ENCODE measurements around the gene SLC9A1.

SLC9A1 gene

GRCh38 chr1:27161594-27161993, 6.7 kb upstream of the SLC9A1 start:
- Mint-ChIP-seq H3K36me3 (ENCODE audit: low read depth) (no peaks in the 10 kb centered on the region), H3K9me3 (no peaks in the 10 kb centered on the region), H3K27ac (peak overlapping the region; percentile 82), H3K27me3 (ENCODE audit: low read depth) (no peaks in the 10 kb centered on the region), H3K4me1 (ENCODE audit: low read depth) (peaks cover 9% of the 10 kb centered on the region), H3K4me3 (no peak overlapping the region)

GRCh38 chr1:27157194-27157593, 2.3 kb upstream of the SLC9A1 start:
- Mint-ChIP-seq H3K36me3 (ENCODE audit: low read depth) (no peaks in the 10 kb centered on the region), H3K27me3 (ENCODE audit: low read depth) (no peaks in the 10 kb centered on the region), H3K9me3 (no peaks in the 10 kb centered on the region), H3K4me1 (ENCODE audit: low read depth) (peaks cover 39% of the 10 kb centered on the region), H3K4me3 (no peak overlapping the region), H3K27ac (no peak overlapping the region)

GRCh38 chr1:27154469-27154990, 395 bp downstream of the SLC9A1 start:
- Mint-ChIP-seq H3K4me3 (peak overlapping the region; percentile 91), H3K27ac (peak overlapping the region; percentile 91), H3K9me3 (no peaks in the 10 kb centered on the region), H3K4me1 (ENCODE audit: low read depth) (peaks cover 48% of the 10 kb centered on the region), H3K27me3 (ENCODE audit: low read depth) (no peaks in the 10 kb centered on the region), H3K36me3 (ENCODE audit: low read depth) (no peaks in the 10 kb centered on the region)

GRCh38 chr1:27153927-27154358, 982 bp downstream of the SLC9A1 start:
- Mint-ChIP-seq H3K36me3 (ENCODE audit: low read depth) (no peaks in the 10 kb centered on the region), H3K27me3 (ENCODE audit: low read depth) (no peaks in the 10 kb centered on the region), H3K27ac (peak overlapping the region; percentile 91), H3K9me3 (no peaks in the 10 kb centered on the region), H3K4me1 (ENCODE audit: low read depth) (peaks cover 54% of the 10 kb centered on the region), H3K4me3 (peak overlapping the region; percentile 91)

GRCh38 chr1:27153549-27153886, 1.4 kb downstream of the SLC9A1 start:
- no peaks in the 10 kb centered on the region for H3K36me3 Mint-ChIP-seq (ENCODE audit: low read depth)
- H3K9me3 Mint-ChIP-seq: no peaks in the 10 kb centered on the region
- no peaks in the 10 kb centered on the region for H3K27me3 Mint-ChIP-seq (ENCODE audit: low read depth)
- H3K4me3 Mint-ChIP-seq: peak overlapping the region; percentile 91
- peaks cover 58% of the 10 kb centered on the region for H3K4me1 Mint-ChIP-seq (ENCODE audit: low read depth)
- peak overlapping the region; percentile 91 for H3K27ac Mint-ChIP-seq

- H3K4me1 Mint-ChIP-seq (ENCODE audit: low read depth): peaks cover 63% of the 10 kb centered on the region
- peak overlapping the region; percentile 91 for H3K27ac Mint-ChIP-seq
- H3K9me3 Mint-ChIP-seq: no peaks in the 10 kb centered on the region
- H3K36me3 Mint-ChIP-seq (ENCODE audit: low read depth): no peaks in the 10 kb centered on the region
- H3K27me3 Mint-ChIP-seq (ENCODE audit: low read depth): no peaks in the 10 kb centered on the region
- H3K4me3 Mint-ChIP-seq: peak overlapping the region; percentile 91
Observed at GRCh38 chr1:27152829-27153548, 1.9 kb downstream of the SLC9A1 start.

- Mint-ChIP-seq H3K9me3 (no peaks in the 10 kb centered on the region), H3K36me3 (ENCODE audit: low read depth) (no peaks in the 10 kb centered on the region), H3K27ac (no peak overlapping the region), H3K4me3 (peak overlapping the region; percentile 91), H3K4me1 (ENCODE audit: low read depth) (peaks cover 63% of the 10 kb centered on the region), H3K27me3 (ENCODE audit: low read depth) (no peaks in the 10 kb centered on the region)
Observed at GRCh38 chr1:27152004-27152828, 2.7 kb downstream of the SLC9A1 start.

GRCh38 chr1:27150641-27151040, 4.3 kb downstream of the SLC9A1 start:
- Mint-ChIP-seq H3K27ac (no peak overlapping the region), H3K9me3 (no peaks in the 10 kb centered on the region), H3K27me3 (ENCODE audit: low read depth) (no peaks in the 10 kb centered on the region), H3K36me3 (ENCODE audit: low read depth) (peaks cover 3% of the 10 kb centered on the region), H3K4me3 (no peak overlapping the region), H3K4me1 (ENCODE audit: low read depth) (peaks cover 63% of the 10 kb centered on the region)

GRCh38 chr1:27150183-27150582, 4.7 kb downstream of the SLC9A1 start:
- Mint-ChIP-seq H3K27ac (no peak overlapping the region), H3K36me3 (ENCODE audit: low read depth) (peaks cover 8% of the 10 kb centered on the region), H3K27me3 (ENCODE audit: low read depth) (no peaks in the 10 kb centered on the region)

GRCh38 chr1:27149762-27150113, 5.2 kb downstream of the SLC9A1 start:
- Mint-ChIP-seq H3K27ac (no peak overlapping the region), H3K4me3 (no peak overlapping the region)

More at GRCh38 chr1:27150183-27150582, 4.7 kb downstream of the SLC9A1 start:
- Mint-ChIP-seq H3K4me3 (no peak overlapping the region), H3K9me3 (no peaks in the 10 kb centered on the region), H3K4me1 (ENCODE audit: low read depth) (peaks cover 58% of the 10 kb centered on the region)

GRCh38 chr1:27149084-27149761, 5.7 kb downstream of the SLC9A1 start:
- no peak overlapping the region for H3K4me3 Mint-ChIP-seq
- H3K36me3 Mint-ChIP-seq (ENCODE audit: low read depth): peaks cover 11% of the 10 kb centered on the region
- H3K27ac Mint-ChIP-seq: no peak overlapping the region
- H3K4me1 Mint-ChIP-seq (ENCODE audit: low read depth): peaks cover 52% of the 10 kb centered on the region
- H3K9me3 Mint-ChIP-seq: no peaks in the 10 kb centered on the region
- H3K27me3 Mint-ChIP-seq (ENCODE audit: low read depth): no peaks in the 10 kb centered on the region

More at GRCh38 chr1:27149762-27150113, 5.2 kb downstream of the SLC9A1 start:
- Mint-ChIP-seq H3K4me1 (ENCODE audit: low read depth) (peaks cover 57% of the 10 kb centered on the region), H3K27me3 (ENCODE audit: low read depth) (no peaks in the 10 kb centered on the region), H3K9me3 (no peaks in the 10 kb centered on the region), H3K36me3 (ENCODE audit: low read depth) (peaks cover 10% of the 10 kb centered on the region)

GRCh38 chr1:27148591-27148990, 6.3 kb downstream of the SLC9A1 start:
- Mint-ChIP-seq H3K4me1 (ENCODE audit: low read depth) (peaks cover 46% of the 10 kb centered on the region), H3K27ac (no peak overlapping the region), H3K36me3 (ENCODE audit: low read depth) (peaks cover 13% of the 10 kb centered on the region), H3K4me3 (no peak overlapping the region), H3K27me3 (ENCODE audit: low read depth) (no peaks in the 10 kb centered on the region), H3K9me3 (no peaks in the 10 kb centered on the region)

- Mint-ChIP-seq H3K27me3 (ENCODE audit: low read depth) (no peaks in the 10 kb centered on the region), H3K4me3 (no peak overlapping the region), H3K9me3 (no peaks in the 10 kb centered on the region), H3K36me3 (ENCODE audit: low read depth) (peaks cover 13% of the 10 kb centered on the region), H3K27ac (no peak overlapping the region), H3K4me1 (ENCODE audit: low read depth) (peaks cover 43% of the 10 kb centered on the region)
Observed at GRCh38 chr1:27147842-27148518, 6.9 kb downstream of the SLC9A1 start.

GRCh38 chr1:27145934-27146354, 9.0 kb downstream of the SLC9A1 start:
- Mint-ChIP-seq H3K4me1 (ENCODE audit: low read depth) (peaks cover 33% of the 10 kb centered on the region), H3K4me3 (no peak overlapping the region), H3K9me3 (no peaks in the 10 kb centered on the region), H3K27me3 (ENCODE audit: low read depth) (no peaks in the 10 kb centered on the region), H3K27ac (no peak overlapping the region), H3K36me3 (ENCODE audit: low read depth) (peaks cover 13% of the 10 kb centered on the region)

Data from T-helper 1 cell treated with Interleukin-12 subunit alpha and Interleukin-12 subunit beta and Interleukin-4 antibody, amounts not matched to agents 30 μg/mL and 1 μg/mL, for 36 hours (primary cell).